Measurements from ENCODE around the gene FTO.

Gene FTO

GRCh38 chr16:53872248-53873221, 168.6 kb downstream of the FTO start:
- no peak overlapping the region for H3K4me3 ChIP-seq (ENCODE audit: low read depth, low read length)
- TF ChIP-seq CTCF (IDR thresholded peaks at IDR 0.05; ENCODE audit: insufficient read depth, low read depth, low read length, missing control alignments) = no peak
- no peak for DNase-seq (ENCODE audit: low read depth)

DNA sequence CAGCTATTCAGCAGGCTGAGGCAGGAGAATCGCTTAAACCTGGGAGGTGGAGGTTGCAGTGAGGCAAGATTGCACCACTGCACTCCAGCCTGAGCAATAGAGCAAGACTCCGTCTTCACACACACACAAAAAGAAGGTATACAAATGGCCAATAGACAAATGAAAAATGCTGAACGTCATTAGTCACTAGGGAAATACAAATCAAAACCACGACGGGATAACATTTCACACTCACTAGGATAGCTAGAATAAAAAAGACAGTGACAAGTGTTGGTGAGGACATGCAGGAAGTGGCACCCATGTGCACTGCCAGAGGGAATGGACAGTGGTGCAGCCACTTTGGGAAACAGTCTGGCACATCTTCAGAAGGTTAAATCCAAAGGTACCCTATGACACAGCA, 172.9 kb downstream of the FTO start:
- TF ChIP-seq CTCF (IDR thresholded peaks at IDR 0.05; ENCODE audit: insufficient read depth, low read depth, low read length, missing control alignments) = no peak
- DNase-seq (ENCODE audit: low read depth) = no peak
- H3K4me3 ChIP-seq (ENCODE audit: low read depth, low read length) = no peak overlapping the region

DNA sequence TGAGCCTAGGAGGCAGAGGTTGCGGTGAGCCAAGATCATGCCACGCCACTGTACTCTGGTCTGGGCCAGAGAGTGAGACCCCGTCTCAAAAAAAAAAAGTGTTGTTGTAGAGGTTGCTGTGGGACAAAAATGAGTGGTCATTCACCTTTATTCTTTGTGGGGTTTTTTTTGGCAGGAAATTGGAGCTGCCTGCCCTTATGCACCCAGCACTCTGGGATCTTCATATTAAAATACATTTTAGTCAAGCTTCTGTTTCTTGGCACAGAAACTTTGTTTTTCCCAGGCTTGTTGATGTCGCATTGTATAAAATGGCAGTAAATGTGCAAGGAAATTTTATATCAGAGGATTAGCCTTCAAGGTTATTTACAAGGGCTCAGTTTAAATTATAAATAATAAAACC, 174.3 kb downstream of the FTO start:
- no peak for TF ChIP-seq CTCF (IDR thresholded peaks at IDR 0.05; ENCODE audit: insufficient read depth, low read depth, low read length, missing control alignments)
- DNase-seq (ENCODE audit: low read depth) = no peak
- H3K4me3 ChIP-seq (ENCODE audit: low read depth, low read length) = no peak overlapping the region

- no peak for TF ChIP-seq CTCF (IDR thresholded peaks at IDR 0.05; ENCODE audit: insufficient read depth, low read depth, low read length, missing control alignments)
- H3K4me3 ChIP-seq (ENCODE audit: low read depth, low read length) = no peak overlapping the region
- no peak for DNase-seq (ENCODE audit: low read depth)
Measured at GRCh38 chr16:53881371-53881770, 177.4 kb downstream of the FTO start.

DNA sequence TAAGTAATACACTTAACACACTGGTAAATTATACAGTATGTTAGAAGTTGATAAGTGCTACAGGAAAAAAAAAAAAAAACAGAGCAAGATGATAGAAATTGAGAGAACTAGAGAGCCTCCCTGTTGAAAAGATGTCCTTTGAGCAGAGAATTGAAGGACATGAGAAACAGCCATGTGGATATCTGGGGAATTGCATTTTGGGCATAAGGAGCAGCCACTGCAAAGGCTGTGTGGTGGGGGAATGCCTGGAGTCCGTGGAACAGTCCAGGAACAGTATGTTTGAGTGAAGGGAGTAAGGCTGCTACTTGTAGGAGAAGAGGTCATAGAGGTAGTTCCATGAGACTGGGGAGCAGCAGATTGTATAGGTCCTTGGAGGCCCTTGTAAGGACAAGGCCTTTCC, 178.4 kb downstream of the FTO start:
- no peak for DNase-seq (ENCODE audit: low read depth)
- H3K4me3 ChIP-seq (ENCODE audit: low read depth, low read length) = no peak overlapping the region

DNA sequence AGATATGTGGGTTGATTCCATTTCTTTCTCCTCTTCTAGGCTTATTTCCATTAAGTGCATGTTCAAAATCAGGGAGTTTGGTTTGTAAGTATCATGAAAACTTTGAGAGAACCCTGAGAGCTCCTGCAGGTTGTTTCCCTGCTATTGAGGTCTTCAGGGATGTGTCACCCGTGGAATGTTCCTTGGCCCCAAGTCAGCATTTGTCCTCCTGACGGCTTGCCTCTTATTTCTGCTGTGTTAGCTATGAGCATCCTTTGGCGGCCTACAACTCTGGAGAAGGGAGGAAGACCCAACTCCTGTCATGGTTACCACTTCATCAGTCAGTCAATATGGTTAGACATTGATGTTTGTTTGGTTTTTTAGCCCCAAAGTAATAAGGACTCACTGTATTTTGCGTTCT, 180.8 kb downstream of the FTO start:
- no peak overlapping the region for H3K4me3 ChIP-seq (ENCODE audit: low read depth, low read length)
- no peak for DNase-seq (ENCODE audit: low read depth)
- no peak for TF ChIP-seq CTCF (IDR thresholded peaks at IDR 0.05; ENCODE audit: insufficient read depth, low read depth, low read length, missing control alignments)

More for the DNA sequence above, 178.4 kb downstream of the FTO start:
- TF ChIP-seq CTCF (IDR thresholded peaks at IDR 0.05; ENCODE audit: insufficient read depth, low read depth, low read length, missing control alignments) = no peak

Measured in GM12865 (cell line).